WI38 (cell line): ENCODE data around the gene NLRP7.
"Not testable (repeated sequence)": the region's sequence is repeated elsewhere in the genome, so short reads cannot be mapped to it uniquely, and the experiment has no call there.

Experiments
- H3K4me3 ChIP-seq: 2 replicates; pipeline ENCODE4 v1.5.1; 2011; ENCODE audit warnings: low read depth, mild to moderate bottlenecking, control low read depth, low read length
- TF ChIP-seq, protein P1 (sequence below): IDR thresholded peaks from 2 replicates; pipeline ENCODE4 v1.5.1; 2012; ENCODE audit warnings: low read depth, mild to moderate bottlenecking, control low read depth, low read length

Gene NLRP7

DNA sequence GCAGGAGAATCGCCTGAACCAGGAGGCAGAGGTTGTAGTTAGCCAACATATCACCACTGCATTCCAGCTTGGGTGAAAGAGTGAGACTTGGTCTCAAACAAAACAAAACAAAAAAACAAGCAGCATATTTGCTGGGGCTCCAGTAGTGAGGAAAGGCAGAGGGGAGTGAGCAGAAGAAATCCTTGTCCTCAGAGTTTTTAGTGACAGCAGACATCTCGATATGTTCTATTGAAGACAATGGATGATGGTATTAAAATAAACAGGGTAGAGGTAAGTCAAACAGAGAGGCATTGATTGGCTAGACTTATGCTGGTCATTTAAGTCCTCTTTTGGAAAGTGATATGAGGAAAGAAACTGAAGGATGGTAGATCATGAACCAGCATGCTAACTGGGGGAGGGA is 19.0 kb downstream of the NLRP7 start:
- TF ChIP-seq, protein P1, sequence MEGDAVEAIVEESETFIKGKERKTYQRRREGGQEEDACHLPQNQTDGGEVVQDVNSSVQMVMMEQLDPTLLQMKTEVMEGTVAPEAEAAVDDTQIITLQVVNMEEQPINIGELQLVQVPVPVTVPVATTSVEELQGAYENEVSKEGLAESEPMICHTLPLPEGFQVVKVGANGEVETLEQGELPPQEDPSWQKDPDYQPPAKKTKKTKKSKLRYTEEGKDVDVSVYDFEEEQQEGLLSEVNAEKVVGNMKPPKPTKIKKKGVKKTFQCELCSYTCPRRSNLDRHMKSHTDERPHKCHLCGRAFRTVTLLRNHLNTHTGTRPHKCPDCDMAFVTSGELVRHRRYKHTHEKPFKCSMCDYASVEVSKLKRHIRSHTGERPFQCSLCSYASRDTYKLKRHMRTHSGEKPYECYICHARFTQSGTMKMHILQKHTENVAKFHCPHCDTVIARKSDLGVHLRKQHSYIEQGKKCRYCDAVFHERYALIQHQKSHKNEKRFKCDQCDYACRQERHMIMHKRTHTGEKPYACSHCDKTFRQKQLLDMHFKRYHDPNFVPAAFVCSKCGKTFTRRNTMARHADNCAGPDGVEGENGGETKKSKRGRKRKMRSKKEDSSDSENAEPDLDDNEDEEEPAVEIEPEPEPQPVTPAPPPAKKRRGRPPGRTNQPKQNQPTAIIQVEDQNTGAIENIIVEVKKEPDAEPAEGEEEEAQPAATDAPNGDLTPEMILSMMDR: no peak
- H3K4me3 ChIP-seq: no peak overlapping the region

DNA sequence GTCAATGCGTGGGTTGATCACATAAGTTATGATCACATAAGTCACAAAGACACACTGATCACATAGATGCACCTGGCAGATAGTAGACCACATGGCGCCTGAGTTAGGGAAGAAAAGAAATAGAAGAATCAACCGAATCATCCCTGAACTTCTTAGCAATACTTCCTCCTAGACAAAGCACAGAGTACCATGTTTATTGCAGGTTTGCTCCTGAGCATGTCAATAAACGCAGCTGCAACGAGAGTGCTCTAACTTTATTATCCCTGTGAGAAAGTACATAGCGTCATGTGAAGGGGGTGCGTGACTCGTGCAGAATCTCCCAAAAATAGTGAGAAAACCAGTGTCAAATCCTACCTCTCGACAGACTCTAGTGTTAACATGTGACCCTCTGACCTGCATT is 24.1 kb downstream of the NLRP7 start:
- TF ChIP-seq, protein P1: no peak
- H3K4me3 ChIP-seq: no peak overlapping the region

DNA sequence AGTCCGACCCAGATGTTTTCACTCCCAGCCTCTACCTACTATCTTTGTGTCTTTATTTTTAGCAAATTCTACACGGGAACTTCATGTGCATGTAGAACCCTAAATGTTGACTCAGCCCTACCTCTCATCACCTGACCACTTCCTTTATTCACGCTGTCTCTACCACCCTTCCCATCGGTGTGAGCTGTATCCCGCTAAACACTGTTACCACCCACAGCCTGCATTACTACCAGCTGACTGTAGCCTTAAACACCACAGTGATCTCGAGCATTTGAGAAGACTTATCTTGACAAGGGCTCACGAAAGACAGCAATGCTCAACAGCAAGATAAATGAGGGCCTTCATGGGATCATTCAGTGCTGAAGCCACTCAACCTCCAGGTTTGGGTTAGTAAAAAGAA is 26.2 kb downstream of the NLRP7 start:
- TF ChIP-seq, protein P1: no peak
- H3K4me3 ChIP-seq: no peak overlapping the region

DNA sequence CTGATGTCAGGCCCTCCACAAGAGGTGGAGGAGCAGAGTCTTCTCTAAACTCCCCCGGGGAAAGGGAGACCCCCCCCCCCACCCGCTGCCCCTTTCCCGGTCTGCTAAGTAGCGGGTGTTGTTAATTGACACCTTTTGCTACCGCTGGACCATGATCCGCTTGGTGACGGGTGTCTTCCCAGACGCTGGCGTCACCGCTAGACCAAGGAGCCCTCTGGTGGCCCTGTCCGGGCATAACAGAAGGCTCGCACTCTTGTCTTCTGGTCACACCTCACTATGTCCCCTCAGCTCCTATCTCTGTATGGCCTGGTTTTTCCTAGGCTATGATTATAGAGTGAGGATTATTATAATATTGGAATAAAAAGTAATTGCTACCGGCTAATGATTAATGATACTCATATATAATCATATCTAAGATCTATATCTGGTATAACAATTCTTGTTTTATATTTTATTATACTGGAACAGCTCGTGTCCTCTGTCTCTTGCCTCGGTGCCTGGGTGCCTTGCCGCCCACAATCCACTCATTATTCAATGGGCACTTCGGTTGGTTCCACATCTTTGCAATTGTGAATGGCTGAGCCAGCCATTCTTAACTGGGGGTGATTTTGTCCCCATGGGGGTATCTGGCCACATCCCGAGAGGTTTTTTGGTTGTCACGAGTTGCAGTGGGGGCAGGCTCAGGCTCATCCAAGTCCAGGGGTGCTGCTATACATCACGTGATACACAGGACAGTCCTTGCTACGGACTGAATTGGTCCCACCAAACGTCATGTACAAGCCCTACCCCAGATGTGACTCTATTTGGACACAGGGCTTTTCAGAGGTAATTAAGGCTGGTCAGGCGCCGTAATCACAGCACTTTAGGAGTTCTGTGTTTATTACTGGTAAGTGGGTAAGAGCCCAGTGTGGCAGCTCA is 27.4 kb downstream of the NLRP7 start:
- H3K4me3 ChIP-seq: not testable (repeated sequence)

DNA sequence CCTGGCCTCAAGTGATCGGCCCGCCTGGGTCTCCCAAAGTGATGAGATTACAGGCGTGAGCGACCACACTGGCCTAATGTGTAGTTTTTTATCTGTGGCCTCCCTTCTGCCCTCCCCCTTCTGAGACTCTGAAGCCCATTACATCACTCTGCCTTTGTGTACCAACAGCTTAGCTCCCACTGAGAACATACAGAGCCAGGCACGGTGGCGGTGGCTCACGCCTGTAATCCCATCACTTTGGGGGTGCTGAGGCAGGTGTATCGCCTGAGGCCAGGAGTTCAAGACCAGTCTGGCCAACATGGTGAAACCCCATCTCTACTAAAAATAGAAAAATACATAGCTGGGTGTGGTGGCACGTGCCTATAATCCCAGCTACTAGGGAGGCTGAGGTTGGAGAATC is 28.8 kb downstream of the NLRP7 start:
- H3K4me3 ChIP-seq: no peak overlapping the region
- TF ChIP-seq, protein P1: no peak

DNA sequence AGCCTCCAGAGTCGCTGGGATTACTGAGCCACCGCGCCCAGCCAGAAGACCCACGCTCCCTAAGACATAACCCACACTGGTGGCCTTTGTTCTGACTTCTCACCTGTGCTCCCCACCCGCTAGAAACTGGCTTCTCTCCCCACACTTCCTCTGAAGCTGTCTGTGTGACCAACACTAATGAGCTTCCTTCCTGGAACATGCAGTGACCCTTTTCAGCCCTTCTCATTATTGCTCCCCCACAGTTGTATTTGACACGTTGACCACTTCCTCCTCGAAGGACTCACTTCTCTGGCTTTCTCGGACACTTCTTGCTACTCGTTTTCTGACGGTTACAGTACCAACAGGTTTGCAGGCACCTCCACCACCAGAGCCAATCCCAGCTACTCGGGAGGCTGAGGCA is 30.5 kb downstream of the NLRP7 start:
- H3K4me3 ChIP-seq: no peak overlapping the region
- TF ChIP-seq, protein P1: no peak

DNA sequence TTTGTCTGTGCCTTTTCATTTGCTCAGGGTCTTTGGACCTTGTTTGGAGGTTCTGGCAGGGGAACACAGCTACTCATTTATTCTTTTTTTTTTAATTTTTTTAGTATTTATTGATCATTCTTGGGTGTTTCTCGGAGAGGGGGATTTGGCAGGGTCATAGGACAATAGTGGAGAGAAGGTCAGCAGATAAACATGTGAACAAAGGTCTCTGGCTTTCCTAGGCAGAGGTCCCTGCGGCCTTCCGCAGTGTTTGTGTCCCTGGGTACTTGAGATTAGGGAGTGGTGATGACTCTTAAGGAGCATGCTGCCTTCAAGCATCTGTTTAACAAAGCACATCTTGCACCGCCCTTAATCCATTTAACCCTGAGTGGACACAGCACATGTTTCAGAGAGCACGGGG is 39.4 kb downstream of the NLRP7 start:
- not testable (repeated sequence) for H3K4me3 ChIP-seq

DNA sequence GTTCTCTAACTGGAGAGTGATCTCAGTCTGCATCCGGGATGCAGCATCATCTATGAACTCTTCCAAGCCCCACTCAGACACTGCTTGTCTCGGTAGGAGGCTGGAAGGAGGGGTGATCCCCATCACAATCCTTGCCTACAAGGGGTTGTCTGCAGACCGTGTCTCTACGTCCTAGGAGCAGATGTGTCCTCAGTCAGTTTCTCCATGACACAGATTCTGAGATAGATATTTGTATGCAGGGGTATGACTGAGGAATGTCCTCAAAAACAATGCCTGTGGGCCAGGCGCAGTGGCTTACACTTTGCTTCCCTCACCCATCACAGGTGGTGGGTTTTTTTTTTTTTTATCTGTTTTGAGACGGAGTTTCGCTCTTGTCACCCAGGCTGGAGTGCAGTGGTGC is 40.5 kb downstream of the NLRP7 start:
- TF ChIP-seq, protein P1: no peak

More for the DNA sequence above, 40.5 kb downstream of the NLRP7 start:
- H3K4me3 ChIP-seq: no peak overlapping the region
